GM06990 (cell line): ENCODE results near the gene HTRA1.

Source experiments
- DNase-seq: peaks from one replicate; pipeline ENCODE4 v3.0.0-alpha.2; 2011; ENCODE audit not compliant: insufficient read length; ENCODE audit errors: extremely low read depth
- H3K27me3 ChIP-seq: replicated peaks from 2 replicates; pipeline ENCODE4 v1.6.0; 2011; ENCODE audit warnings: low read length; ENCODE audit not compliant: control insufficient read depth, insufficient read depth
- H3K36me3 ChIP-seq: 2 replicates; pipeline ENCODE4 v1.5.1; 2011; ENCODE audit warnings: low read length; ENCODE audit not compliant: control insufficient read depth, insufficient read depth
- H3K4me3 ChIP-seq: replicated peaks from 2 replicates; pipeline ENCODE4 v1.5.1; 2011; ENCODE audit warnings: low read depth, mild to moderate bottlenecking, control low read depth, low read length
- TF ChIP-seq, protein P1 (sequence below): IDR thresholded peaks from 2 replicates; pipeline ENCODE4 v1.5.1; 2011; ENCODE audit warnings: low read length, control low read depth, mild to moderate bottlenecking, inconsistent platforms; ENCODE audit not compliant: insufficient read depth, poor library complexity, severe bottlenecking

HTRA1 gene

DNA sequence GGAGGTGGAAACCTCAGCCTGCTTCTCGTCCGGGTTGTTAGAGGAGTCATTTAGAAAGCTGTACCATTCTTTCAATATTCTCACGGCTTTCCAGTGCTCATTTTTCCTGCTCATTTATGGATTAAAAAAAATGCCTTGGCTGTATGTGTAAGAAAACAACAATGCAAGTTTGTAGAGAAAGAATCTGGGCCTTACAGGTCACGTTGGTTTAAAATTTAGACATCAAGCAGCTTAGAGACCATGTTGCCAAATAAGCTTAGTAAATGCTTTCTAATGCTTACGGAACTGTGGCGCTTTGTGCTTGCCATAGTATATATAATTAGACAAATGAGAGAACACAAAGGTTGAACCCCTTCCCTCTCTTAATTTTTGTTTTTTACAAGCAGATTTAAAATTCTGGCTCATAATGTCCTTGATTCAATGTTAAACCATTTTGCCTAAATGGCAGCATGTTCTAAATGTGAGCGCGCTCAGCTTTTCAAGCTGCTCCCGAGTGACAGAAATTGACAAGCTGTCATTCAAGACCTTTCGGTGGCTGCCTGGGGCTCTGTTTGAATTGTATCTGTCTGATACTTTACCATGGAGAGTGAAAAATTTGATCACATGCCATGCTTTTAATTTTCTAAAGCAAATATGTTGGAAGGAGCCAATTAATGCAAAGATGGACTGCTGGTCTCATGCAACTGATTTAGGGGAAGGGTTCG lies 5.8 kb upstream of the HTRA1 start:
- no peak for DNase-seq
- Histone ChIP-seq H3K27me3 (no peaks in the 10 kb centered on the region), H3K4me3 (no peak overlapping the region), H3K36me3 (no peaks in the 10 kb centered on the region)
- TF ChIP-seq, protein P1, sequence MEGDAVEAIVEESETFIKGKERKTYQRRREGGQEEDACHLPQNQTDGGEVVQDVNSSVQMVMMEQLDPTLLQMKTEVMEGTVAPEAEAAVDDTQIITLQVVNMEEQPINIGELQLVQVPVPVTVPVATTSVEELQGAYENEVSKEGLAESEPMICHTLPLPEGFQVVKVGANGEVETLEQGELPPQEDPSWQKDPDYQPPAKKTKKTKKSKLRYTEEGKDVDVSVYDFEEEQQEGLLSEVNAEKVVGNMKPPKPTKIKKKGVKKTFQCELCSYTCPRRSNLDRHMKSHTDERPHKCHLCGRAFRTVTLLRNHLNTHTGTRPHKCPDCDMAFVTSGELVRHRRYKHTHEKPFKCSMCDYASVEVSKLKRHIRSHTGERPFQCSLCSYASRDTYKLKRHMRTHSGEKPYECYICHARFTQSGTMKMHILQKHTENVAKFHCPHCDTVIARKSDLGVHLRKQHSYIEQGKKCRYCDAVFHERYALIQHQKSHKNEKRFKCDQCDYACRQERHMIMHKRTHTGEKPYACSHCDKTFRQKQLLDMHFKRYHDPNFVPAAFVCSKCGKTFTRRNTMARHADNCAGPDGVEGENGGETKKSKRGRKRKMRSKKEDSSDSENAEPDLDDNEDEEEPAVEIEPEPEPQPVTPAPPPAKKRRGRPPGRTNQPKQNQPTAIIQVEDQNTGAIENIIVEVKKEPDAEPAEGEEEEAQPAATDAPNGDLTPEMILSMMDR = no peak

DNA sequence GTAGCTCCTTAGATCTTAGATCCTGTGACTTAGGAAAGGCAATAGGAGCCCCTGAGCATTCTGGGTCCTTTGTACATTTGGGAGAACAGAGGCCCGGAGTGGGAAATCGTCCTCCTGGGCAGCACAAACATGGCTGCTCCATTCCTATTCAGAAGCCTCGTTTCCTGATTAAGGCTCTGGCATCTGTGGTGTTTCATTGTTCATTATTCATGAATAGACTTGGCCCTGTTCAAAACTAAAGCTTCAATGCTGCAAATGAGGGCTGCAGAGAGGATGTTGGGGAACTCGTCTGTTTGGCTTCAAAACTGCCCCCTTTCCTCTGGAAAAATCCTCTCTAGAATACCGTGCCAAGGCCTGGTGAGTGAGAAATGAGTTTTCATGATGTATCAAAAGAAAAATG lies 3.4 kb upstream of the HTRA1 start:
- Histone ChIP-seq H3K4me3 (no peak overlapping the region), H3K27me3 (0 out of 2 replicates have a peak, but pooled peaks cover under 1% of the 10 kb centered on the region), H3K36me3 (no peaks in the 10 kb centered on the region)
- no peak for DNase-seq
- TF ChIP-seq, protein P1 = no peak

DNA sequence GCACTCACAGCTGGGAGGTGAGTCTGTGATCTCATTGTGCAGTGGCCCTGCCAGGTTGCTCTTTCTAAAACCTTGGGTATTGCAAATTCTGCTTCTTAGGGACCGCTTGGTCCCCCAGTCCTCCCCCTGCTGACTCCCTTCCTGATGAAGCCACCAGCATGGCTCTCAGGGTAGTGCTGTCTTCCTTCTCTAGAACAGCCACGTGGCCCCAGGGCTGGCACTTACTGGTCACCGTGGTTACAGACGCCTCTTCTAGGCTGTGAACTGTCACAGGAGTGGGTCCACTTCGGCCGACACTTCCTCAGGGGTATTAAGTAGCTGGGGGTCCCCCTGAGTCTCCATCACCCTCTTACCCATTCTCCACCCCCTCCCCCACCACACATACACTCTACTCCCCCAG lies 2.7 kb upstream of the HTRA1 start:
- TF ChIP-seq, protein P1 = no peak

DNA sequence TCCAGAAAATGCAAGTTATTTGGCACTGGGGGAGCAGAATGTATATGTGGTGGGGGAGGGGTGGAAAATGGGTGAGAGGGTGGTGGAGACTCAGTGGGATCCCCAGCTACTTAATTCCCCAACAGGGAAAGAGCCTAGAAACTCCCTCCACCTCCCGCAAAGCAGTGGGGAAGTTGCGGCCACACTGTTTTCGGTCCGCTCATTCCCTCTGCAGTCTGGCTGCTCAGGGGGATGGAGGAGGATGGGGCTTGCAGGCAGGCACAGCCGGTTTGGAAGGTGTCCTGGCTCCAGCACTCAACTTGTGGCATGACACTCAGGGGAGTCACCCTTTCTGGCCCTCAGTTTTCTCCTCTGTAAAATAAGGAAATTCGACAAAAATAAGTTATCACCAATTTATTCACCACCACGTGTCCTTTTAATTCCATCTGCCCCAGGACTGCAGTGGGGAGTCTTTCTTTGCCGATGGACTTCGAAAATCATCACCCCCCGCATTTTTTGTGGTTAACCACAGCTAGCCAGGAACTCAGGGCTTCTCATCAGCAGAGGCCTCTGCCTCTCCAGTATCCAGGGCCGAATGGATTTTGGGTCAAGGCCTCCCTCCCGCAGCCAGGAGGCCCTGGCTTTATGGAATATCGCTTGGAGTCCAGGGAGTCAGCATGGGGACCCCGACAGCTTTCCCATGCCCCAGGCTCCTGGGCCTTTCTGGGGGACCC lies 1.6 kb upstream of the HTRA1 start:
- TF ChIP-seq, protein P1 = no peak
- Histone ChIP-seq H3K27me3 (peaks cover 2% of the 10 kb centered on the region; the same call in 1 of the 2 replicates), H3K36me3 (no peaks in the 10 kb centered on the region), H3K4me3 (no peak overlapping the region)
- no peak for DNase-seq

More for the DNA sequence above, 2.7 kb upstream of the HTRA1 start:
- no peaks in the 10 kb centered on the region for H3K36me3 ChIP-seq
- H3K4me3 ChIP-seq = no peak overlapping the region
- DNase-seq = no peak
- peaks cover 2% of the 10 kb centered on the region; the same call in 1 of the 2 replicates for H3K27me3 ChIP-seq

DNA sequence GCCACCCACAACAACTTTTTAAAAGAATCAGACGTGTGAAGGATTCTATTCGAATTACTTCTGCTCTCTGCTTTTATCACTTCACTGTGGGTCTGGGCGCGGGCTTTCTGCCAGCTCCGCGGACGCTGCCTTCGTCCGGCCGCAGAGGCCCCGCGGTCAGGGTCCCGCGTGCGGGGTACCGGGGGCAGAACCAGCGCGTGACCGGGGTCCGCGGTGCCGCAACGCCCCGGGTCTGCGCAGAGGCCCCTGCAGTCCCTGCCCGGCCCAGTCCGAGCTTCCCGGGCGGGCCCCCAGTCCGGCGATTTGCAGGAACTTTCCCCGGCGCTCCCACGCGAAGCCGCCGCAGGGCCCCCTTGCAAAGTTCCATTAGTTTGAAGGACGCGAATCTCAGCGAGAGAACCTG lies 461 bp upstream of the HTRA1 start:
- Histone ChIP-seq H3K36me3 (no peaks in the 10 kb centered on the region), H3K4me3 (no peak overlapping the region), H3K27me3 (peaks cover 2% of the 10 kb centered on the region; the same call in 1 of the 2 replicates)
- TF ChIP-seq, protein P1 = no peak
- no peak for DNase-seq
